Measurements from ENCODE around the gene POMGNT2.

GRCh38 chr3:43053291-43053690 lies 52.6 kb downstream of the POMGNT2 start:
- TF ChIP-seq CTCF (IDR thresholded peaks at IDR 0.05; ENCODE audit: low read length), result no peak
- no peak for TF ChIP-seq EZH2 (IDR thresholded peaks at IDR 0.05; ENCODE audit: borderline replicate concordance, low read length)
